AML-193 (cell line): ENCODE data around the gene SMAD9.

Experiments used
- DNase-seq, 2 experiments: peaks; one replicate each; lab custom pipeline; 2025; lab: John Stamatoyannopoulos, UW

The SMAD9 gene

GRCh38 chr13:36817996-36818803 lies 101.8 kb downstream of the SMAD9 start:
- DNase-seq = no peak

GRCh38 chr13:36815062-36815461 lies 105.0 kb downstream of the SMAD9 start:
- peak; percentile 31 to 45 for DNase-seq

- no peak for DNase-seq
These were observed 105.6 kb downstream of the SMAD9 start for GRCh38 chr13:36814465-36814864.

- DNase-seq = no peak
These were observed 106.8 kb downstream of the SMAD9 start for GRCh38 chr13:36813225-36813624.

GRCh38 chr13:36807616-36808015 lies 112.4 kb downstream of the SMAD9 start:
- no peak for DNase-seq

GRCh38 chr13:36806102-36806501 lies 113.9 kb downstream of the SMAD9 start:
- DNase-seq = no peak

GRCh38 chr13:36804588-36804987 lies 115.5 kb downstream of the SMAD9 start:
- DNase-seq = no peak

GRCh38 chr13:36801035-36801434 lies 119.0 kb downstream of the SMAD9 start:
- DNase-seq = no peak

- no peak for DNase-seq
These were observed 124.0 kb downstream of the SMAD9 start for GRCh38 chr13:36796052-36796451.

GRCh38 chr13:36795463-36795862 lies 124.6 kb downstream of the SMAD9 start:
- no peak for DNase-seq
